ENCODE data around the gene PKNOX2. TPM values are rescaled to one million over a fixed set of nuclear protein-coding genes. Genes with fewer than 3 reads are reported as not detected.
A peak's percentile ranks its signal among the peaks of the same experiment; 100 is the strongest.

The PKNOX2 gene
- total and polyA plus RNA-seq, 4 experiments from 2014 or later: not detected

DNA sequence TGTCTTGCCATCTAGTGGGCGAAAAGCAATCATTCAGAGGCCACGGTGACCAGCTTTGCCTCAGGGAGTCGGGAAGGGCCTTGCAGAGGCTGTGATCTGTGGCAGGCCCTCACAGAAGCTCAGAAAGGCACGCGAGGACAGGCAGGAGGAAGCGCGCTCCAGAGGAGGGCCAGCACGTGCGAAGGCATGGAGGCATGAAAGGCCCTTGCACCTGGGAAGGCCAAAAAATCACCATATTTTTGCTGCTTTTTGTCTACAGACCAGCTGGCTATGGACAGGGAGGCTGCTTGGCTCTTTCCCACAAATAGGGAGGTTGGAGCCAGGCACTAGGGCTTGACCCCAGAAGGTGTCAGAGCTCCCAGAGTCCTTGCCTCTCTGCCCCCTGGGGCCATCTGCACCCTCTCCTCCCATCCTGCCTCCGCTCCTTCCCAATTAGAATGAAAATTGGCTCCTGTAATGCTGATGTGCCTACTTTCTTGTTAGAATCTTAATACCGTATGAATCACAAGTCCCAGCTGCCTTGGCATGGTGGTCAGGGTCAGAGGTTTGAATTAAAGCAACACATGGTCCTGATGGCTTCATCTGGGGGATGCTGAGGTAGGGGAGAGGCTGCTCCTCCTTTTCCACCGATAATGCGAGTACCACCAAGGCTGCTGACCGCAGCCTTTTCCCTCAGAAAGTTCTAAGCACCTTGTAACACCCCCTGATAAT is 262.4 kb downstream of the PKNOX2 start:
- intact Hi-C loops (cut with micrococcal nuclease): no loop called here
- no peaks in the 10 kb centered on the region for H3K36me3 ChIP-seq (ENCODE audit: insufficient read depth, low read length)
- no peak overlapping the region for H3K4me3 Mint-ChIP-seq
- no peak overlapping the region for H3K27ac Mint-ChIP-seq
- H3K27ac ChIP-seq (ENCODE audit: low read depth, low read length): no peak overlapping the region
- peaks cover 0 to 4% (median 0%) of the 10 kb centered on the region in 8 donors for H3K9me3 Mint-ChIP-seq
- H3K36me3 Mint-ChIP-seq: no peaks in the 10 kb centered on the region
- H3K4me1 Mint-ChIP-seq: peaks cover 0 to 4% (median 2%) of the 10 kb centered on the region in 4 donors
- DNase-seq: no peak
- no peaks in the 10 kb centered on the region for H3K27me3 ChIP-seq (ENCODE audit: insufficient read depth, low read length)
- peaks cover 3 to 18% of the 10 kb centered on the region in 2 donors for H3K27me3 Mint-ChIP-seq
- ChIA-PET CTCF (ENCODE audit: partially characterized antibody) (interaction anchor here (1.1 to 1.3 kb wide), 3 partner anchors 9 to 26 kb away, joined by 3 to 4 read pairs (median 3); no protein-coding TSS in a partner anchor), POLR2A (ENCODE audit: partially characterized antibody) (no interaction called here)
- H3K9me3 ChIP-seq (ENCODE audit: control insufficient read depth in 1 of 2, low read length in 2 of 2): no peaks in the 10 kb centered on the region
- H3K4me1 ChIP-seq (ENCODE audit: insufficient read depth, low read length): no peaks in the 10 kb centered on the region
- H3K4me3 ChIP-seq (ENCODE audit: low read length in 2 of 2): no peak overlapping the region

DNA sequence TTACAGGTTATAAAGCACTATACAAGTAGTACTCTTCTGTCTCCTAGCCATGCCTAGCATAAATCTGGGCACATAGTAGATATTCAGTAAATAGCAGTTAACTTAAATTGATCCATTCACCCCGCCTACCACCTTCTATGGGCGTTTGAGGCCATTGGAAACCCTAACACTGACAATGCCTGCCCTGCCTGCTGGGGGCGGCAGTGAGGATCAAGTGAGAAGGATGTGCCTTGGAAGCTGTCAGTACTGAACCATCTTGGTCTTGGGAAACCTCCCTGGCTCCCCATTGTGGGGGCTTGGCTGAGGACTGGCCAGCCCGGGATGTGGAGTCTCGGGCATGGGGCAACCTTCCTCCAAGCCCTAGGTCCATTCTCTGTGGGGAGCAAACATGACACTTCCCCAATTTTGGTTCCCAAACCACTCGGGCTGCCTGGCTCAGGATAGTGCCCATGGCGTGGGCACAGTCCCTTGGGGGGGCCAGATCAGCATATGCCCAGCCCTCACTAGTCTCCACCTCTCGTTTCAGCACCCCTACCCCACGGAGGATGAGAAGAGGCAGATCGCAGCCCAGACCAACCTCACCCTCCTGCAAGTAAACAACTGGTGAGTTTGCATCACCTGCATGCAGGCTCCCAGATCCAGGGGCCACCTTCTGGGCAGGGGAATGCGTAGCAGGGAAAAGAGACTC is 264.1 kb downstream of the PKNOX2 start:
- Mint-ChIP-seq H3K27ac (no peak overlapping the region), H3K9me3 (peaks cover 0 to 4% (median 0%) of the 10 kb centered on the region in 8 donors), H3K4me3 (no peak overlapping the region), H3K36me3 (no peaks in the 10 kb centered on the region), H3K4me1 (peaks cover 0 to 5% (median 3%) of the 10 kb centered on the region in 4 donors), H3K27me3 (peaks cover 10 to 26% of the 10 kb centered on the region in 2 donors)
- Histone ChIP-seq H3K4me1 (ENCODE audit: insufficient read depth, low read length) (no peaks in the 10 kb centered on the region), H3K36me3 (ENCODE audit: insufficient read depth, low read length) (no peaks in the 10 kb centered on the region), H3K9me3 (ENCODE audit: control insufficient read depth in 1 of 2, low read length in 2 of 2) (no peaks in the 10 kb centered on the region), H3K27ac (ENCODE audit: low read depth, low read length) (no peak overlapping the region), H3K27me3 (ENCODE audit: insufficient read depth, low read length) (no peaks in the 10 kb centered on the region), H3K4me3 (ENCODE audit: low read length in 2 of 2) (no peak overlapping the region)
- ChIA-PET POLR2A (ENCODE audit: partially characterized antibody) (interaction anchor here (0.5 kb wide), 1 partner anchor 46 kb away, joined by 3 read pairs; no protein-coding TSS in a partner anchor), CTCF (ENCODE audit: partially characterized antibody) (interaction anchor here (0.7 to 3.0 kb wide), 6 partner anchors 9 to 508 kb away, joined by 3 to 12 read pairs (median 6); no protein-coding TSS in a partner anchor)
- DNase-seq: no peak
- intact Hi-C loops (cut with micrococcal nuclease): no loop called here

DNA sequence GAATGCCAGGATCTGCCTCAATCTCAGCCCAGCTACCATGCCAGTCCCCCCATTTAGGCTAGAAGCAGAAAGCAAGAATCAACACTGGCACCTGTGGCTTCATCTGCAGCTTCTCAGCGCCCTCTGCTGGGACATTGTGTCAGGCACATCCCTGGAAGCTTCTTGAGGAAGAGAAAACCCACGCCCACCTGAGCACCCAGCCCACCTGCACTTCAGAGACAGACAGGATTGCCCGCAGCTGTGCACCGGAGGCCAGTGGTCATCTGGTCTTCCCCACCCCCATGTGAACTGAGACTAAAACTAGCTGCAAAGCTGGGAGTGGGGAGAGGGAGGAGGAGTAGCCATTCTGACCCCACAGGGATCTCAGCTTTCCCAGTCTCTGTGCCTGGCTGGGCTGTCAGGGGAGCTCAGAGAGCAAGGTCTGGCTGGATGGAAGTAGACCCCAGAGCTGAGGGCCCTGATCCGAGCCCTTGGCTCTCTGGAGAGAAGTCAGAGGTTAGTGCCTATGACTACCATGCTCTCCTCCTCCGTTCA is 264.7 kb downstream of the PKNOX2 start:
- Histone ChIP-seq H3K36me3 (ENCODE audit: insufficient read depth, low read length) (no peaks in the 10 kb centered on the region), H3K4me3 (ENCODE audit: low read length in 2 of 2) (no peak overlapping the region), H3K9me3 (ENCODE audit: control insufficient read depth in 1 of 2, low read length in 2 of 2) (no peaks in the 10 kb centered on the region), H3K27me3 (ENCODE audit: insufficient read depth, low read length) (peaks cover 3% of the 10 kb centered on the region), H3K27ac (ENCODE audit: low read depth, low read length) (no peak overlapping the region), H3K4me1 (ENCODE audit: insufficient read depth, low read length) (no peaks in the 10 kb centered on the region)
- Mint-ChIP-seq H3K4me1 (peaks cover 0 to 5% (median 3%) of the 10 kb centered on the region in 4 donors), H3K9me3 (peaks cover 0 to 4% (median 0%) of the 10 kb centered on the region in 8 donors), H3K27ac (no peak overlapping the region), H3K4me3 (no peak overlapping the region), H3K36me3 (no peaks in the 10 kb centered on the region), H3K27me3 (peaks cover 10 to 27% of the 10 kb centered on the region in 2 donors)
- ChIA-PET CTCF (ENCODE audit: partially characterized antibody) (interaction anchor here (0.7 to 3.0 kb wide), 6 partner anchors 9 to 509 kb away, joined by 3 to 12 read pairs (median 6); no protein-coding TSS in a partner anchor), POLR2A (ENCODE audit: partially characterized antibody) (interaction anchor here (0.5 kb wide), 1 partner anchor 46 kb away, joined by 3 read pairs; no protein-coding TSS in a partner anchor)
- DNase-seq: peak in 4 of 5 donors; percentile 8 to 16 (median 14)
- intact Hi-C loops (cut with micrococcal nuclease): no loop called here

DNA sequence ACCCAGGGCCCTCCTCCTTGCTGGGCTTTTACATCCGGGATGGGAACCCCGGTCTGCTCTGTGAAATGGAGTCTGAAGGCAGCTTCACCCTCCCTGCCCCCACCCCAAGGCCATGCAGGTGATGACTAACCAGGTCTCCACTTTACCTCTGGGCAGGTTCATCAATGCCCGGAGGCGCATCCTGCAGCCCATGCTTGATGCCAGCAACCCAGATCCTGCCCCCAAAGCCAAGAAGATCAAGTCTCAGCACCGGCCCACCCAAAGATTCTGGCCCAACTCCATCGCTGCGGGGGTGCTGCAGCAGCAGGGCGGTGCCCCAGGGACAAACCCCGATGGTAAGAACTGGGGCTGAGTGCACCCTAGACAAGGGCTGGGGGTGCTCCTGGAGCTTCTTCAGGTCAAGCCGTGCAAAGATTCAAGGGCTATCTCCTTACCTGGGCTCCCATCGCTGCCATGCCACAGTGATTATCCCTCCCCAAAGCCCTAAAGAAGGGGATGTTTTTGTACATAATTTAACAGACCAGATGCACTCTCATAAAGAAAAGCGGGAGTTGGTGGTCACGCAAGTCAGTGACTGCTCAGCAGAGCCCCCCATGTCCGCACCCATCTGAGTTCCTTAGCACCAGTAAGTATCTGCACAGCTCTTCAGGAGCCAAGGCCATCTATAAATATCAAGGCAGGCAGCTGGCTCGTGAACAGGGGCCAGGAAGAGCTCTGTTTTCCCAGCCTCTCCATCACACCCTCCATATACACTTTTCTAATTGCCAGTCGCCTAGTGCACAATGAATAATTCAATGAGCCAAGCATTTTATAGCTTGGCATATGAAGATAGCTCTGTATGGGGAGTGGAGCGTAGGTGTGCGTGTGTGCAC is 265.5 kb downstream of the PKNOX2 start:
- H3K27me3 Mint-ChIP-seq: peaks cover 10 to 27% of the 10 kb centered on the region in 2 donors
- intact Hi-C loops (cut with micrococcal nuclease): no loop called here
- H3K9me3 Mint-ChIP-seq: peaks cover 0 to 4% (median 0%) of the 10 kb centered on the region in 8 donors
- no peak for DNase-seq
- H3K4me1 Mint-ChIP-seq: peaks cover 0 to 5% (median 3%) of the 10 kb centered on the region in 4 donors
- no peak overlapping the region for H3K4me3 Mint-ChIP-seq
- H3K4me3 ChIP-seq (ENCODE audit: low read length in 2 of 2): no peak overlapping the region
- H3K36me3 ChIP-seq (ENCODE audit: insufficient read depth, low read length): no peaks in the 10 kb centered on the region
- CTCF ChIA-PET (ENCODE audit: partially characterized antibody): interaction anchor here (0.7 to 3.0 kb wide), 8 partner anchors 10 to 510 kb away, joined by 3 to 12 read pairs (median 5); no protein-coding TSS in a partner anchor
- POLR2A ChIA-PET (ENCODE audit: partially characterized antibody): no interaction called here
- H3K36me3 Mint-ChIP-seq: no peaks in the 10 kb centered on the region
- no peaks in the 10 kb centered on the region for H3K9me3 ChIP-seq (ENCODE audit: control insufficient read depth in 1 of 2, low read length in 2 of 2)
- no peak overlapping the region for H3K27ac ChIP-seq (ENCODE audit: low read depth, low read length)
- H3K27me3 ChIP-seq (ENCODE audit: insufficient read depth, low read length): peaks cover 3% of the 10 kb centered on the region
- H3K4me1 ChIP-seq (ENCODE audit: insufficient read depth, low read length): no peaks in the 10 kb centered on the region
- peak overlapping the region in 1 of 7 donors; percentile 27 for H3K27ac Mint-ChIP-seq

DNA sequence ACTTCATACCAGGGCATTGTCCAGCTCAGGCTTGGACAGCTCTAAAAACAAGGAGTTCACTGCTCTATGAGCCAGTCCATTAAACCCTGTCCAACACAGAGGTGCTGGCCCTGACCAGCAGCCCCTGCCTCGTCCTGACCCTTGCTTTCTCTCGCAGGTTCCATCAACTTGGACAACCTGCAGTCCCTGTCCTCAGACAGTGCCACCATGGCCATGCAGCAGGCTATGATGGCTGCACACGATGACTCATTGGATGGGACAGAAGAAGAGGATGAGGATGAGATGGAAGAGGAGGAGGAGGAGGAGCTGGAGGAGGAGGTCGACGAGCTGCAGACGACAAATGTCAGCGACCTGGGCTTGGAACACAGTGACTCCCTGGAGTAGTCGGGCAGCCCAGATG is 266.5 kb downstream of the PKNOX2 start:
- POLR2A ChIA-PET (ENCODE audit: partially characterized antibody): no interaction called here
- CTCF ChIA-PET (ENCODE audit: partially characterized antibody): interaction anchor here (1.0 to 3.0 kb wide), 4 partner anchors 9 to 26 kb away, joined by 3 to 12 read pairs (median 7); no protein-coding TSS in a partner anchor
- H3K36me3 Mint-ChIP-seq: no peaks in the 10 kb centered on the region

DNA sequence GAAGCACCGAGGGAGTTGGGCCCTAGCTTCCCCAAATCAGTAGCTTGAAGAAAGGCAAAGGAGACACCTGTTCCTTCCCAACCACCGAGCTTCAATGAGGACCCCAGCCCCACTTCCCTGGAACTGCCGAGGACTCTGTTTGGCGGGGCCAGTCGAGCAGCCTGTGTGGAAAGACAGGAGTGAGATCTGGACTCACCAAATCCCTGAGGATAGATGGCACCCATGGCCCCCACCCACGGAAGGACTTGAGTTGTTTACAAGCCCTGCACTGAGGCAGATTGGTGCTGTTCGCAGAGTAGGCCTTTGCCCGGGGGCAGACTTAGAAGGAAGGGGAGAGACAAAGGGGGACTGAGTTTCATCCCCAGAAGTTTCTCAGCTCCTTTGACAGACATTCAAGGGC is 266.9 kb downstream of the PKNOX2 start:
- DNase-seq: no peak
- Mint-ChIP-seq H3K27me3 (peaks cover 8 to 24% of the 10 kb centered on the region in 2 donors), H3K9me3 (peaks cover 0 to 4% (median 0%) of the 10 kb centered on the region in 8 donors), H3K36me3 (no peaks in the 10 kb centered on the region), H3K4me1 (peaks cover 0 to 5% (median 3%) of the 10 kb centered on the region in 4 donors), H3K27ac (no peak overlapping the region), H3K4me3 (no peak overlapping the region)
- Histone ChIP-seq H3K27ac (ENCODE audit: low read depth, low read length) (no peak overlapping the region), H3K4me1 (ENCODE audit: insufficient read depth, low read length) (no peaks in the 10 kb centered on the region), H3K4me3 (ENCODE audit: low read length in 2 of 2) (no peak overlapping the region), H3K36me3 (ENCODE audit: insufficient read depth, low read length) (no peaks in the 10 kb centered on the region), H3K27me3 (ENCODE audit: insufficient read depth, low read length) (peaks cover 3% of the 10 kb centered on the region), H3K9me3 (ENCODE audit: control insufficient read depth in 1 of 2, low read length in 2 of 2) (no peaks in the 10 kb centered on the region)
- ChIA-PET POLR2A (ENCODE audit: partially characterized antibody) (no interaction called here), CTCF (ENCODE audit: partially characterized antibody) (interaction anchor here (1.1 to 3.0 kb wide), 3 partner anchors 9 to 26 kb away, joined by 3 to 12 read pairs (median 11); no protein-coding TSS in a partner anchor)
- intact Hi-C loops (cut with micrococcal nuclease): no loop called here

More for the DNA sequence above, 266.5 kb downstream of the PKNOX2 start:
- Histone ChIP-seq H3K36me3 (ENCODE audit: insufficient read depth, low read length) (no peaks in the 10 kb centered on the region), H3K27ac (ENCODE audit: low read depth, low read length) (no peak overlapping the region), H3K9me3 (ENCODE audit: control insufficient read depth in 1 of 2, low read length in 2 of 2) (no peaks in the 10 kb centered on the region), H3K27me3 (ENCODE audit: insufficient read depth, low read length) (peaks cover 3% of the 10 kb centered on the region), H3K4me3 (ENCODE audit: low read length in 2 of 2) (no peak overlapping the region), H3K4me1 (ENCODE audit: insufficient read depth, low read length) (no peaks in the 10 kb centered on the region)
- Mint-ChIP-seq H3K4me3 (no peak overlapping the region), H3K27me3 (peaks cover 11 to 27% of the 10 kb centered on the region in 2 donors), H3K27ac (no peak overlapping the region), H3K9me3 (peaks cover 0 to 4% (median 0%) of the 10 kb centered on the region in 8 donors), H3K4me1 (peaks cover 0 to 5% (median 3%) of the 10 kb centered on the region in 4 donors)
- intact Hi-C loops (cut with micrococcal nuclease): no loop called here
- DNase-seq: no peak

Data from CD4-positive, alpha-beta memory T cell (primary cell).